ENCODE measurements around the gene CCL20. TPM values are rescaled to one million over a fixed set of nuclear protein-coding genes. Genes with fewer than 3 reads are reported as not detected.
A peak's percentile ranks its signal among the peaks of the same experiment; 100 is the strongest.

The CCL20 gene
- total and polyA plus RNA-seq, 4 donors, result 8.0 to 712 (median 47.5) TPM

GRCh38 chr2:227774895-227775842, 38.5 kb upstream of the CCL20 start:
- 86 to 91% methylated on average over 6 of the region's 6 CpGs for WGBS, 2 donors
- H3K27me3 ChIP-seq (ENCODE audit: control insufficient read depth in 3 of 3, insufficient read depth in 3 of 3, low read length in 2 of 3), result no peaks in the 10 kb centered on the region
- H3K9ac ChIP-seq (ENCODE audit: insufficient read depth in 1 of 2, low read length in 2 of 2), result no peak overlapping the region
- no peak for ATAC-seq (ENCODE audit: insufficient read depth, low FRiP score)
- H3K9me3 ChIP-seq (ENCODE audit: control insufficient read depth in 4 of 4, insufficient read depth in 3 of 4, low read length in 3 of 4), result no peaks in the 10 kb centered on the region
- H3K4me1 ChIP-seq (ENCODE audit: control insufficient read depth in 5 of 5, insufficient read depth in 5 of 5, low read length in 5 of 5), result peaks cover 0 to 6% (median 0%) of the 10 kb centered on the region in 5 donors
- H3K36me3 ChIP-seq (ENCODE audit: control insufficient read depth in 4 of 4, insufficient read depth in 4 of 4, low read length in 4 of 4), result no peaks in the 10 kb centered on the region
- no peak overlapping the region for H3K4me3 ChIP-seq
- no peak for DNase-seq
- H3K27ac ChIP-seq (ENCODE audit: low read depth in 1 of 2, low read length in 1 of 2), result no peak overlapping the region
- TF ChIP-seq CTCF (IDR thresholded peaks at IDR 0.05; ENCODE audit: control extremely low read depth, extremely low read depth), result no peak

GRCh38 chr2:227780981-227781615, 32.5 kb upstream of the CCL20 start:
- Histone ChIP-seq H3K9me3 (ENCODE audit: control insufficient read depth in 4 of 4, insufficient read depth in 3 of 4, low read length in 3 of 4) (no peaks in the 10 kb centered on the region), H3K36me3 (ENCODE audit: control insufficient read depth in 4 of 4, insufficient read depth in 4 of 4, low read length in 4 of 4) (no peaks in the 10 kb centered on the region), H3K4me3 (no peak overlapping the region), H3K27me3 (ENCODE audit: control insufficient read depth in 3 of 3, insufficient read depth in 3 of 3, low read length in 2 of 3) (no peaks in the 10 kb centered on the region), H3K4me1 (ENCODE audit: control insufficient read depth in 5 of 5, insufficient read depth in 5 of 5, low read length in 5 of 5) (no peaks in the 10 kb centered on the region), H3K27ac (ENCODE audit: low read depth in 1 of 2, low read length in 1 of 2) (peak overlapping the region in 1 of 2 donors; percentile 14), H3K9ac (ENCODE audit: insufficient read depth in 1 of 2, low read length in 2 of 2) (no peak overlapping the region)
- WGBS, 2 donors, result 62 to 79% methylated on average over 14 of the region's 14 CpGs
- no peak for TF ChIP-seq CTCF (IDR thresholded peaks at IDR 0.05; ENCODE audit: control extremely low read depth, extremely low read depth)
- DNase-seq, result no peak
- no peak for ATAC-seq (ENCODE audit: insufficient read depth, low FRiP score)

- Histone ChIP-seq H3K27ac (ENCODE audit: low read depth in 1 of 2, low read length in 1 of 2) (no peak overlapping the region), H3K4me3 (no peak overlapping the region), H3K4me1 (ENCODE audit: control insufficient read depth in 5 of 5, insufficient read depth in 5 of 5, low read length in 5 of 5) (no peaks in the 10 kb centered on the region), H3K27me3 (ENCODE audit: control insufficient read depth in 3 of 3, insufficient read depth in 3 of 3, low read length in 2 of 3) (no peaks in the 10 kb centered on the region), H3K36me3 (ENCODE audit: control insufficient read depth in 4 of 4, insufficient read depth in 4 of 4, low read length in 4 of 4) (no peaks in the 10 kb centered on the region), H3K9me3 (ENCODE audit: control insufficient read depth in 4 of 4, insufficient read depth in 3 of 4, low read length in 3 of 4) (no peaks in the 10 kb centered on the region), H3K9ac (ENCODE audit: insufficient read depth in 1 of 2, low read length in 2 of 2) (no peak overlapping the region)
- WGBS, 2 donors, result 80 to 84% methylated on average over 8 of the region's 8 CpGs
- no peak for DNase-seq
- TF ChIP-seq CTCF (IDR thresholded peaks at IDR 0.05; ENCODE audit: control extremely low read depth, extremely low read depth), result no peak
- no peak for ATAC-seq (ENCODE audit: insufficient read depth, low FRiP score)
Observed at GRCh38 chr2:227781841-227782240, 31.8 kb upstream of the CCL20 start.

Data from lung (tissue), 12 donors.